ENCODE measurements around the gene CD28.

The CD28 gene

GRCh38 chr2:203718087-203718486 is 11.6 kb downstream of the CD28 start:
- DNase-seq (ENCODE audit: low read depth): no peak

DNA sequence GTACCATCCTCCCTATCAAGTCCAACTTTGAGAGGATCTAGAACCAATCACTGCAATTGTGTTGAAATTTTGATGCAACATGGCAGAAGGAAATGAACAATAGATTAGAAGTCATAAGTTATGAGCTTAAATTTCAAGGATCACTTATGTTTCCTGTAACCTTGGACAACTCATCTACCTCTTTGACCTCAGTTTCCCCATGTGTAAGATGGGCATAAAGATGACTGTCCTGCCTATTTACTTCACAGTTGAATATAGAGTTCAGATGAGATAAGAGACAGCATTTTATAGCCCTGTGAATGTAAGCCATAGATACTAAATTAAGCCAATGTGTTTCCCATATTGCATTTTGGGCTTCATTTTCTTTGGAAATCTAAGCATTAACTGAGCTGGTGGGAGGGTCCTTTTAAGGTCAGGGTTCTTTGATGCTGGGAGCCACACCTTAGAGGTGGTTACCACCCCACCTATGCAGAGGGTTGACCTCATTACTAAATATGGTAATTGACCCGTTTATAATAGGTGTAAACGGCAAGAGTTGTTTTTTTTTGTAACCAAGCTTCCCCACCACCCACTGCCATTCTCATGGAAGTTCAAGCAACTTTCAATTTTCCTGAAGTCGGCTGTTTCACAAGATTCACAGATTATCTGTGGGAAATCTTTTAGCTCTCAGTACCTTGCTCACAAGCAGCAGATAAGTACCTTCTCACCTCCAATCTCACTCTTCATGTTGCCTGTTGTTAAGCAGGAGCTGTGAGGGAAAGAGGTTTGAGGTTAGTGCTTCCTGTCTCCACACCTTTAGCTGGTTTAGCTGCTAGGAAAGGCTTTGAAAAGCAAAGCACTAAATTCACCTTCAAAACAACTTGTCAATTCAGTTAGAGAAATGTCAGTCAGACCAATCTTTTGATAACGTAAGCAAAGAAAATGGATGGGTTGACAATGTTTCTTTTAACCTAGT is 13.3 kb downstream of the CD28 start:
- DNase-seq (ENCODE audit: low read depth): no peak

- DNase-seq (ENCODE audit: low read depth): no peak
Measured at GRCh38 chr2:203720915-203721672, 14.7 kb downstream of the CD28 start.

DNA sequence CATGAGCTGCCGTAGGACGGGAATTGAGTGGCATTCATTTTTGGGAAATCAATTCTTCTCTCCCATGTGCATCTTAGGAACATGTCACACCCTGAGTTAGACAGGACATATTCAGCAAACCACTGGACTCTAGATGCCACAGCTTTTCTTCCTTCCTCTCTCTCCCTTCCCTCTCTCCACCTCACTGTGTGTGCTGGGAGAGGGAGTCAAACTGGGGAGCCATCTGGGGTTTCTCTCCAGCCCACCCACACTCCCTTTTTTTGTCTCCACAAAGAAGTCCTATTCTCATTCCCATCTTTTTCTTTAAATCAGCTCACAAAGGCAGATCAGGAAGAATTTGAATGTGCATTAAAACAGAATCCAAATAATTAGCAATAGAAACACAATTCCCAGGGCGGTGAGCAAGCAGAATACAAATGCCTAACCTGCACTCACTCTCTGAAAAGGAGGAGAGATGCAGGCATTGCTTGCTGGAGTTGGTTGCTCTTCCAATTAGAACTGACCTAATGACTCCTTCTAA is 15.4 kb downstream of the CD28 start:
- no peak for DNase-seq (ENCODE audit: low read depth)

GRCh38 chr2:203722411-203722810 is 16.0 kb downstream of the CD28 start:
- DNase-seq (ENCODE audit: low read depth): no peak

DNA sequence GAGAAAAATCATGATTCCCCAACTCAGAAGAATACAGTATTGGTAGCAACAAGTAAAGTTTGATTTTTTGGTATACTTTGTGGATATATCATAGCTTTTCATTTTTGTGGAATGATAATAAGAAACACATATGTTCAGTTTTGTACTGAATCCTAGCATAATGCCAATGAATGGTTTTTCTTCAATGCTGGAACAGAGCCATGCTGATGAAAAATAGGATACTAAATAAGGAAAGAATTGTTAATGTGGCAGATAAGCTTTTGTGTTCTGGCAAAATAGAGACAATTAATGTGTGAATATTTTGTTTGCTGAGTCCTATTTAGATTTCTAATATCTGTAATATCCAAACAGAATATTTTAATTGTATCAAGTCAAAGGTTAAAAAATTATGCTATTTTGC is 21.9 kb downstream of the CD28 start:
- DNase-seq (ENCODE audit: low read depth): no peak

GRCh38 chr2:203730076-203730729 is 23.8 kb downstream of the CD28 start:
- DNase-seq (ENCODE audit: low read depth): no peak

DNA sequence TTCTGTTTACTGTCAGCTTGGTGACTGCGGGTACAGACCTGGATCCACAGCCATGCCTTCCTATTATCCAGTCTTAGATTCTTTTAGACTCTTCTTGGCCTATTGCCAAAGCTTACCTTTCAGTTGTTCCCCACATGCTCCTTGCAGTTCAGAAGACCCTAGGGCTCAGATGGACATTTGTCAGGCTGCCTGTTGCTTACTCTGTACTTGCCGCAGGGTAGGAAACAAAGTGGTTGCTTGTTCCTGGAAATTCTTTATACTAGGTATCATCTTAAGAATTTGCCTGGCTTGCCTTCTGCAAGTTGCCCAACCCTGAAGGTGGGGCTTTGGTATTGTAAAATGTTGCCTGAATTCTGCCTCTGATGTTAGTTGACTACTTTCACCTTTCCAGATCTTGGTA is 24.4 kb downstream of the CD28 start:
- no peak for DNase-seq (ENCODE audit: low read depth)

GRCh38 chr2:203732092-203732952 is 25.9 kb downstream of the CD28 start:
- no peak for DNase-seq (ENCODE audit: low read depth)

- no peak for DNase-seq (ENCODE audit: low read depth)
Measured at GRCh38 chr2:203732953-203733510, 26.6 kb downstream of the CD28 start.

GRCh38 chr2:203733684-203734083 is 27.2 kb downstream of the CD28 start:
- DNase-seq (ENCODE audit: low read depth): no peak

DNA sequence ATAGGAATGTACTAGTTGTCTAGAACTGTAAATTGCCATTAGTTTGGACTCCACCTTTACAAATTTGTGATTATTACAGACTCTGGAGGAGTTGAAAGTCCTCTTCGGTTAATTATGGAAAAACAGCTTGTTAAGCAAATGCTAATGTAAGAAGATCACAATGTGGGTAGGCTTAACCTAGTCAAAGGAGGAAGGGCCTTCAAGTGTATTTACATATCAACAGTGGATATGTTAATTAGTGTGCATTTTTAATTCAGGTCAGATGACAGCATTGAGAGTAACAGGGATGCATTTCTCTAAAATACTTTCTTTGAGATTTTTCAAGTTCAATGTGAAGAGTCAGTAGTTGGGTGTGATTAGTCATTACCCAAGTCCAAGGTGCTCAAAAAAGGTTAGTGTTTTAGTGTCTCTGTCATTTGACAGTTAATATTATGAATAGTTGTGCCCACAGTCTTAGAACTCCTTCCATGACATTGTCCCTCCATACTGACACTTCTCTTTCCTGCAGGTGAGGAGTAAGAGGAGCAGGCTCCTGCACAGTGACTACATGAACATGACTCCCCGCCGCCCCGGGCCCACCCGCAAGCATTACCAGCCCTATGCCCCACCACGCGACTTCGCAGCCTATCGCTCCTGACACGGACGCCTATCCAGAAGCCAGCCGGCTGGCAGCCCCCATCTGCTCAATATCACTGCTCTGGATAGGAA is 28.0 kb downstream of the CD28 start:
- DNase-seq (ENCODE audit: low read depth): no peak

DNA sequence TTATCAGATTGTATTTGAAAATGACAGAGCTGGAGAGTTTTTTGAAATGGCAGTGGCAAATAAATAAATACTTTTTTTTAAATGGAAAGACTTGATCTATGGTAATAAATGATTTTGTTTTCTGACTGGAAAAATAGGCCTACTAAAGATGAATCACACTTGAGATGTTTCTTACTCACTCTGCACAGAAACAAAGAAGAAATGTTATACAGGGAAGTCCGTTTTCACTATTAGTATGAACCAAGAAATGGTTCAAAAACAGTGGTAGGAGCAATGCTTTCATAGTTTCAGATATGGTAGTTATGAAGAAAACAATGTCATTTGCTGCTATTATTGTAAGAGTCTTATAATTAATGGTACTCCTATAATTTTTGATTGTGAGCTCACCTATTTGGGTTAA is 30.9 kb downstream of the CD28 start:
- no peak for DNase-seq (ENCODE audit: low read depth)

DNA sequence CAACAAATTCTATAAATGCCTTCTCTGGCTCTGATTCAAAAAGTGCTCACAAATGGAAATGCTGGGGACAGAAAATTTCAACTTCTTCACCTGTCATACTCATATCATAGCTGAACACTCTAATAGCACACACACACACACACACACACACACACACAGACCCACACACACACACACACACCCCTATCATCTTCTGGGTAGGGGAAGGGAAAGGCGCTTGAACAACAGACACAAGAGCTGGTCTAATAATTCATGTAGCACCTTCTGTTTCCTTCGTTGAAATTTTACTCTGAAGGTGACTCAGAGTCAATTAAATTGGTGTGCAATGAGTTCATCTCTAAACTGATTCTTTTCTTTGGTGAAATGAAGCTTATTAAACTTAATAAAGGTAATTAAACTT is 32.9 kb downstream of the CD28 start:
- DNase-seq (ENCODE audit: low read depth): no peak

DNA sequence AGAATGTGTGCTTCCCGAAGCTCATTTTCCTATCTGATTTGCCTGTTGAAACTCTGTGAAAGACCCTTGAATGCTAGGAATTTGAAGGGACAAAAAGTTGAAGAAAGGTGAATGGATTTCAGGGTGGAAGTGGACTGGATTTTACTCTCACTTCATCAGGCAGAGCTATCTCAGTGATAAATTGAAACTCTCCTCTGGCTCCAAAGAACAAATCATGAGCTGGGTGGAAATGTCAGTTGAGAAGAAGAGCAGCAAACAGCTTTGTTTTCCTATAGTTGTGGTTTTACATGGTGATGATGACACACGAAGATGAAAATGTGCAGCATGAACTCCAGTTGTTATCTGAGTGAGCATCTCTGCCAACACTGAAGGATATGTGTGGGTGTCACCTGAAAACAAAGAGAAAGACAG is 34.4 kb downstream of the CD28 start:
- DNase-seq (ENCODE audit: low read depth): no peak

DNA sequence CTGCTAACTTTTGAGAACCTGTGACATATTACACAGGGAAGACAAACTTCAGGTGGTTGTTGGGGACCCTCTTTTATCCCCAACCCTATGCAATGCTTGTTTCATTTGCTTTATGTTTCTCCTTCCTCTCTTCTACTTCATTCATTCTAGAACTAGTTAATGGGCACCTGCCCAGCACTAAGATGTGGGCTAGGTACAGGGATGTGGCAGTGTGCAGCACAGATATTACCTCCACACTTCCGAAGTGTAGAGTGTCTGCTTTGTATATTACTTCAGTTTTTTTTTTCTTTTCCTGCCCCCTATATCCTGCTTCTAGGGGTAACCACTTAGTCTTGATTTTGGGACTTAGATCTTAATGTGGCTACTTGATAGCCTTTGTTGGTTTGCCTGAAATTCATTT is 35.1 kb downstream of the CD28 start:
- DNase-seq (ENCODE audit: low read depth): no peak

DNA sequence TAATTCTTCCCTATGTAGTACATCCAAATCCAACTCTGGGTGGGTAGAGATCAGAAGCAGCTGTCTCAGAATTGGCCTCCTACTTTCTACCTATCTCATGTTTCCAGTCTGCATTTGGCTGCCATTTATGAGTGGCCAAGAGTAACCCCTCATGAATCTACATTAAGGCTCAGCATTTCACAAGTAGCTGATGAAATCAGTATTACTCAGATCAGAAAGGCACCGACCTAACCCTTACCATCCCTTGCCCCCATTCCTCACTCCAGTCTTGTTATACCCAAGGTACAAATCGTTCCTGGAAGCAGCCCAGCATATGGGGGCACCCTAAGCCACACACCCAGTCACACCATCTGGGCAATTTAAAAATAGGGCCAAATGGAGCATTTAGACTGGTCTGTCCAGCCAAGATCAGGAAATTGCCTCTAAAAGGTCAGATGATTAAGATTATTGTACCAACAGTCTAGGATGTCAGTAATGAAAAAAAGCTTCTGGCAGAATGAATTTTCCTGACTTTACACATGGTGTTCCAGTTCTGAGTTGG is 37.1 kb downstream of the CD28 start:
- DNase-seq (ENCODE audit: low read depth): no peak

DNA sequence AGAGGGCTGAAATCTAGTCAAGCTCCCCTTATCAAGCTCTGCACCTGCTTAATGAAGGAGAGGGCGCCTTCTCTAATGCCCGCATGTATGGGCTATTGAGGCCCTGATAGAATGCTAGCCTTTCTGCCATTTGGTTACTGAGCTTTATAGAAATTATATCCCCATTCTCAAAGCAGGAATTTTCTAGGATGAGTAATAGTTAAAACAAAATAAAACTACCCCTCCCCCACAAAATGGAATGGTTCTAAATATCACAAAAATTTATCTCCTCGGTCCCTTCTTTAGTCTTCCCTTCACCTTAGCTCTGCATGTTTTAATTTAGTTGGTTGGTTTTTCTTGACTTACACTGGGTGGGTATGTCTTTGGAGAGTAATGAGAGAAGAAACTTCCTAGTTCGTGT is 37.7 kb downstream of the CD28 start:
- DNase-seq (ENCODE audit: low read depth): no peak

DNA sequence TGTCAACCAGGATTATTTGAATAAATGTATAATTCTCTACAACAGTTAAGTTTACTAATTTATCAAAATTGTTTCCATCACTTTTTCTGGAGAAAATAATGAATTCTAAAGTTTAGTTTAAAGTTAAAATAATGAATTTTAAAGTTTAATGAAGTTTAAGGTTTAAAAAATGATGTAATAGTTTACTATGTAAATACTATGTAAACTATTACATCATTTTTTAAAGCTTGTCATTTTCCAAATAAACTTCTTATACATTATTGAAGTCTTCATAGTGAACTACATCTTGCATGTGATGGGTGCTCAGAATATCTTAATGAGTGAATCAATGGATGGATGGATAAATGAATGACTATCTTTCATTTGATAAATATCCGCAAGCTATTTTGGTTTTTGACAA is 38.8 kb downstream of the CD28 start:
- DNase-seq (ENCODE audit: low read depth): no peak
